Right hindlimb (tissue), 1 donor: ENCODE results near the gene CLDN7.

Experiments used
- DNase-seq: peaks from one replicate; pipeline ENCODE4 v3.0.0-alpha.2; 2018

Gene CLDN7

DNA sequence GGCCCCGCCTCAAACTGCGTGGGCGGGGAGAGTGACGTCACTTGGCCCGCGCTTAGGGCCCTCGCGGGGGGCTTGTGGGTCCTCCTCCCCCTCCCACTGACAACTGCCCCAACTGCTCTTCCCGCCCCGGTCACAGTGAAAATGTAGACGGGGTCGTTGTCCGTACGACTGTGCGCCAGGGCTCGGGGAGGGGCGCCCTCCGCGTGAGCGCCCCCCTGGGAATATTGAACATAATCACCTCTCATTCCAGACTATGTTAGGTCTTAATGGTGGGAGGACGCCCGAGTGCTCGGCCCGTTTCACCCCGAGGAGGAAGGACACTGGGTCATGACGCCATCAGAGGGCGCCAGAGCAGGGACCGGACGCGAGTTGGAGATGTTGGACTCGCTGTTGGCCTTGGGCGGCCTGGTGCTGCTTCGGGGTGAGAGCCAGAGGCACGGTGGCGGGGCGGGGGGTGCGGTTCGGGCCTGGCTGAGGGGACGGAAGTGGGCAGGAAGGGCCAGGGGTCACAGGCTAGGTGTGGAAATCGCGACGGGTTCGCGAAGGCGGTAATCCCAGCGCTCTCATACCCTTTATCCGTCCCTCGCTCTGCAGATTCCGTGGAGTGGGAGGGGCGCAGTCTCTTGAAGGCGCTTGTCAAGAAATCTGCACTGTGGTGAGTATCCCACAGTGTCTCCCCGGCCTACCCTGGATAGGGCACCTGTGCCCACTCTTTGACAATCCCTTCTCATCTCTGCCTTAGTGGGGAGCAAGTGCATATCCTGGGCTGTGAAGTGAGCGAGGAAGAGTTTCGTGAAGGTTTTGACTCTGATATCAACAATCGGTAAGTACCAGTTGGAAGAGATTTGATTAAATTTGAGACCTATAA lies 9.9 kb downstream of the CLDN7 start, which contains the start of gene ELP5:
Gene ELP5, plus strand, starts transcription at position 40 of the 868 bp plus-strand sequence. Its CDS starts 336 bp downstream, at position 376.
- peak; percentile 96 for DNase-seq

DNA sequence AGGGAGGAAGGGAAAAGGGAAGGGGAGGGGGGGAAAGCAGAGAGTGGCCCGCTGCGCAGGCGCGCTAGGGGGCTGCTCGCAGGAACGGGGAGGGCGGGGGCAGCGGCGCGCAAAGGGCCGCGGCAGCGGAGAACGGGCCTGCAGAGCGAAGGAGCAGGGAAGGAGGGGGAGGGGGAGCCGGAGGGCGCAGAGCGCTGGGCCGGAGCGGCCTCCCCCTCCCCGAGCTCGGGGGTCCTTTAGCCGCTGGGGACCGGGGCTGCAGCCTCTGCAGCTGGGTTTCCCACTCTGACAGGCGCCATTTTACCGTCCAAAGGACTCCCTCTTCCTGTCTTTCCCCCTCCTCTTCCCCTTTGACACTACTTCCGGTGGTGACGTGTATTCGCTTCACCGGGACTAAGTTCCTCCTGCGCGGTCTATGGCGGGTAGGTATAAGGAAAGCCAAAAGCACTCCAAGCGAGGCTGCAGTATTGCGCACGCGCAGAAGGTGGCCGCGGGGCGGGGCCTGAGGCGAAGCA lies 10.6 kb downstream of the CLDN7 start, which contains the start of gene CTDNEP1:
Gene CTDNEP1, minus strand, starts transcription at position 74 of the 515 bp plus-strand sequence. CDS start 438 bp downstream, outside the sequence.
- DNase-seq, result peak; percentile 99

DNA sequence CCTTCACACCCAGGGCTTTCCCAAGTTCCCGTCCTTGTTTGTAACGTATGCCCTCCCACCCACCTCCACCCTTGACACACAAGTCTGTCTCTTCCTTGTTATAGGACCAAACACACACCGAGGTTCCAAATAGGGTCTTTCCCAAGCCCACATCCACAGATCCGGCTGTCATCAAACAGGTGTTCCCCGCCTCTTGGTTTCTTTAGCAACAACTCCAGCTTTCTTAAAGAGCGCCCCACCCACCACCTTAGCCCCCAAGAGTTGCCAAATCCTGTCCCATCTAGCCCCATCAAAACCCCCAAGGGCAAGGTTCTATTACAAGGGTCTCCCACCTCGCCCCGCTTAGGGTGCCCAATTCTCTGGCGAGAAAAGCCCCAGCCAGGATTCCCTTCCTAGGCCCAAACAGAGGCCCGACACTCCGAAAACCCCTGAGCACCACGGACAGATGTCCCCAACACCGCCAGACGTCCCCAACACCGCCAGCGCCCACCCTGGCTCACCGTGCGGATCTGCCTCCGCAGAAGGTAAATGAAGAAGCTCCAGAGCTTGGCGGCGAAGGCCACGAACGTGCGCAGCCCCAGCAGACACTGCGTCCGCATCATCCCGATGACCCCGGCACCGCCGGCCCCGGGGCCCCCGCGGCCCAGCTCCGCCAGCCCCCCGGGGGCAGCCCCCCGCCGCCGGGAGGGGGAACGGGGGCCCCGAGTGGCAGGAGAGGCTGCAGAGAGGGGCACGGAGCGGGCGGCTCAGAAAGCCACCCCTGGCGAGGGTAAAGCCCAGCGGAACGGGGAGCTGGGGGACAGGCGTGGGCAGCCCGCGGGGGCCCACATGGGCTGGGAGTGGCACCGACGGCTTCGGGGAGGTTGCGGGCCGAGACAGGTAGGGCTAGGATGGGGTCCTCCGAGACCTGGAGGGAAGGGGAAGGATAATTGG lies 11.3 kb downstream of the CLDN7 start:
- DNase-seq, result peak; percentile 33

DNA sequence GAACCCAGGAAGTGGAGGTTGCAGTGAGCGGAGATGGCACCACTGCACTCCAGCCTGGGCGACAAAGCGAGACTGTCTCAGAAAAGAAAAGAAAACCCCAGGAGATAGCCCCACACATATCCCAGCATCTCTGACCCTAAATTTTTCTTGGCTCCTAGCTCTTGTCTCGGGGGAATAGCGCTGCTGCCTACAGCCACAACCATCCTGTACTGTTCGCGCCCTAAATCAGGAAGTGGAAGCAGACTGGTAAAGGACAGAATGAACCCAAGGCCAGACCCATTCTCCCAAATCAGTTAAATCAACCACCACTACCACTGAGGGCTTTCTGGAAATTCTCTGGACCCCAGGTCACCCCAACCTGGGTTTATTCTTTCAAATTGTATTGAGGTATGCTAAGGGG lies 12.4 kb downstream of the CLDN7 start:
- DNase-seq, result no peak

DNA sequence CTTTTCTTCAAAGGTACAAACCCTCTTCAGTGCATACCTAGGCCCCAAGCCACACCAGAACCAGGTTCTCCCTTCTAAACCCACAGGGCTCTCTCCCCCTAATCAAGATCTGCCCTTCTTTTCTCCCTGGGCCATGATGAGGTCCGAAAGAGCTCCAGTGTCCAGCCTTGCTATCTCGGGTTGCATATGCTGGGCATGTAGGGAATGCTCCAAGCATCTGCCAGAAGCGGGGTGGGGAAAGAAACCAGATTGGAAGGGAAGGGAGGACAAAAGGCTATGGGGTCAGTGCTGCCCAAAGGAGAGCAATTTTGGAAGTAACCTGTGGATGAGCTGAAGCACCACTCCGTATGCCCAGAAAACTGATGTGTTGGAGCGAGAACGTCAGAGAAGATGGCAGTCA lies 13.1 kb downstream of the CLDN7 start:
- DNase-seq, result peak; percentile 21

DNA sequence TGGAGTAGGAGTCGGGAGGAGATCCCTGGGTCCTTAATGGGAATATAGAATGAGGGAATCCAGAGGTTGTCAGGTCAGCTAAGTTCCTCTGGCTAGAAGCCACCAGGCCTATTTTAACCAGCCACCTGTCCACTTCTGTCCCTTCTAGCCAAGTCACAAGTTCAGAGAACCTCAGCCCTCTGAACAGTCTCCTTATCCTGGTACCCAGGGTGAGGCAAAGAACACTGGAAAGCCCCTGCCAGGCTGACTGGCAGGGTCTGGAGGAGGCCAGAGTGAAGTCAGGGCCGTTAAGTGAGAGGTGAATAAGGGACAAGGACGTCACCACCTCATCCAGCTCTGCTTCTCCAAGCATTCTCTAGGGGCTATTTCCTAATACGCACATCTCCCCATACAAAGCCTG lies 13.5 kb downstream of the CLDN7 start:
- DNase-seq, result no peak

DNA sequence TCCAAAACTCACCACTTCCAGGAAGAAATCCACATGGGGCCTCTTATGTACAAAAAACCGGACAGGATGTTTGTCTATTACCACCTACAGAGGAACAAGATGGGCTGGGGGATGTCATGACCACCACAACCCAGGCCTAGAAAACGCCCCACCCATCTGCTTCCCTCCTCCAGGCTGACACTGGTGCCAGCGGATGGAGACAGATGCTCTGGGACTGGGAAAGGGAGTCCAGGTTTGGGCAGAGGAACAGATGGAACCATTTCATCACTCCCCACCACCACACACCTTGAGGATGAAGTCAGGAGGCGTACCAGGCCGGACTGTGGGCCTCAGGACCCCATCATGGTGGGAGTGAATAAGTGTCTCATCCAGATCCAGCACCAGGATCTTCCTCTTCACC lies 15.5 kb downstream of the CLDN7 start:
- no peak for DNase-seq

DNA sequence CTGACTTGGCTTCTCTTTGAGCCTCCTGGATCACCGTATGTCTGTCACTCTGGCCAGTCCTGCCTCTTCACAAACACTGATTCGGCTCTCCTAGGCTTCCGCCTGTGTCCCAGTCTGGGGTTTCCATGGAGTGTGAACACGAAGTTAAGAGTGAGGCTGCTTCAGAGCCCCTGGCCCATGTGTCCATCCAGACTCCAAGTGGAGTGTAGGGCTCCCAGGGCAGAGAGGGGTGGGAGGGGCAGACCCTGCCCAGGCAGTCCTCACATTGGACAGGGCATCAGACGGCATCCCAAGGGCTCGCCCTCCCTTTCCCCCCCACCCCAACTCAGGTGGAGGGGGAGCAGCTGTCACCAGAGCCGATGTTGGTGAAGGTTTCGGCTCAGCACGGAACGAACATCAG lies 18.4 kb downstream of the CLDN7 start:
- peak; percentile 21 for DNase-seq

DNA sequence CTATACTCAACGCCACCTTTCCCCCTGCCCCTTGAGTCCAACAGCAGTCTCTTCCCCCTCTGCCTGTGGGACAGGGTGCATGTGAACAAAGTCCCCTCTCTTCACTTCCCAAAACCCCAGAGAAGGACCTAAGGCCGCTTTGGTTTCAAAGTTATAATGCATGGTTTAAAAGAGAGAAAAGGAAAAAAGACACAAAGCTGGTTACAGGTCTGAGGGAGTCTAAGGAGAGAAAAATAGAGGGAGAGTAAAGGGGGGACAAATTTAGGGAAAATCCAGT lies 18.9 kb downstream of the CLDN7 start:
- no peak for DNase-seq

DNA sequence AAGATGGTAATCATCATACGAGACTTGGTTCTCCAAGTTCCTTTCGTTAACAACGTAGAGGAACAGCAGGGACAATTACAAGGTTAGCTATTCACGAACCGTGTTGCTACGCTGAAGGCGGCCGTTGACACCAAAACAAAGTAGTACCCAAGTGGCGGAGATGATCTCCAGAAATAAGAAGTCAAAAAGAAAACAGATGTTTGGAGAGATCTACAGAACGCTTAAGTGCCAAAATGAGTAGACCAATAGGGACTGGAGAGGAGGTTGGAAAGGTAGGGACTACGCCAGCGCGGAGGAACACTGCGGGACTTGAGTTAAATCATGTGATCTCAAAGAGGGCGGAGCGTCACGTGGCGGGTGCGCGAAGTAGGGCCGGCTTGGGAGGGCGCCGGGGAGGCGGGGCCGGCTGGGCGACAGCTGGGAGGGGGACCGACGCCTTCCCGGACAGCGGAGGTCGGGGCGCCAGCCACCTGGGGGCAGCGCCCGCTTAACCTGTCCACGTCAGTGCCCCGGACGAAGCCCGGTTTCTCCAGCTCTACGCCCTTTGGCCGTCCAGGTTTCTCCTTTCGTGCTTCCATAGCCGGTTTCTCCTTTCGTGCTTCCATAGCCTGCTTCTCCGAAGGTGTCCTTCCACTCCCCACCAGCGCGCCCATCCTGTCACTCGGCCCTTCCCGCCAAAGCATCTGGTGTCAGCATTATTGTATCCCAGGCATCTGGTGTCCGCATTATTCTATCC lies 19.4 kb downstream of the CLDN7 start:
- DNase-seq, result peak; percentile 97

DNA sequence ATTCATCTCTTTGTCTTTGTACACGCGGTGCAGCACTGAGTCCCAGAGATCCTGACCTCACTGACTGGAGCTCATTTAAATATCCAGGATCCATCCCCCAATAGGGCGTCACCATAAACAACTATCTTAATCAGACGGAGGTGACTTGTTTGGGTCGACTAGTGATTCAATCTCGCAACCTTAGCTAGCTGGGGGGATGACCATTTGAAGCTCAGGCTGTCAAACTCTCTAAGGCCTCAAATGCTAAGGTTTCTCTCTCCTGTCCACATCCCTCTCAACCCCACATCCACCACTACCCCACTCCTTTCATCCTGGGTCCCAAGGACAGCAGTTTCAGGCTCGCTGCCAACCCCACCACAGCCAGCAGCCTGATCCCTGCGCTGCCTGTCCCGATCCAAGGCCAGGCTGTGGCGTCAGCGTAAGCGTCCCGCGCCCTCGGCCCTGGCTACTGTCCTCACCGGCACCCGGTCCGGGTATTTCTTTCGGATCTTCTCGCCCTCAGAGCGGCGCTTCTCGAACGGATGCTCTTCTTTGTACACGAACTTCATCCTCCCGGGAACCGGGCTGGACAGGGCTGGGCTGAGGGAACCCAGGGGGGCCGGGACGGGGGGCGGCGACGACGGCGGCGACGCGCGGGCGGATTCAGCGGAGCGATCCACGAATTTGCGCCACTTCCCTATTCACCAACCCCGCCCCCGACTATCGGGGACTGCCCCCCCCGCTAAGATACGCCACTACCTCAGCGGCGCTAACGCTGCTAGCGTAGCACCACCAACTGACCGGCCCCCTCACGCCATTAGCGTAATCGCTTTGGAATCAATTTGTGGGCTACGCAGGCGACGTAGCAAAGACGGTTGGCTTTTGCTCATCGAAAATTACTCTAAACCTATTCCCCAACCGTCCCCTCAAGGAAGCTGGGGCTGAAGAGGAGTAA lies 20.2 kb downstream of the CLDN7 start, which contains the start of gene GABARAP:
Gene GABARAP, minus strand, starts transcription at position 667 of the 934 bp plus-strand sequence. Its CDS starts 119 bp downstream, at position 548.
- peak; percentile 97 for DNase-seq

DNA sequence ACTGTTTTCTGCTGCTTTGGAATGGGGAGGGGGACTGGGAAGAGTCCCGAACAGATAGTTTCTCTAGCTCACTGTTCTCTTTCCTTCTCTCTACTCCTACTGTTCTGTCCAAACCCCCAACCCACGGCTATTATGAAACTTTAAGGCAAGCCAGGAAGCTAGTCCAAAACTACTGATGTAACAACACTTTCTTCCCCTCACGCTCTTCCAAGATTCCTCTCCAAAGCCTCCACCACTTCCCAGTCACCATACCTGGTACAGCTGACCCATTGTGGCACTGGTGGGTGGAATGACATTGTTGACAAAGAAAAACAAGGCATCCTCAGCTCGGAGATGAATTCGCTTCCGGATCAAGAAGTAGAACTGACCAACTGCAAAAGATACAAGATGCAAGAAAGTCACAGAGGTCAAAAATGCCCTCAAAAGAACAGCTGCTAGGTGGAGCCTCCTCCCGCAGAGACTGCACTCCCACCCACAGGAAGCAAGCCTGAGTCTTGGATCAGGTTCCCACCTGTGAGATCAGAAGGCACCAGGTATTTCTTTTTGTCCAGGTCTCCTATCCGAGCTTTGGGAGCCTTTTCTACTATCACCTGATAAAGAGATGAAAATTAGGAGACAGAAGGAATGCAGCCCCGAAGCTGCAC lies 21.1 kb downstream of the CLDN7 start:
- DNase-seq, result peak; percentile 19

DNA sequence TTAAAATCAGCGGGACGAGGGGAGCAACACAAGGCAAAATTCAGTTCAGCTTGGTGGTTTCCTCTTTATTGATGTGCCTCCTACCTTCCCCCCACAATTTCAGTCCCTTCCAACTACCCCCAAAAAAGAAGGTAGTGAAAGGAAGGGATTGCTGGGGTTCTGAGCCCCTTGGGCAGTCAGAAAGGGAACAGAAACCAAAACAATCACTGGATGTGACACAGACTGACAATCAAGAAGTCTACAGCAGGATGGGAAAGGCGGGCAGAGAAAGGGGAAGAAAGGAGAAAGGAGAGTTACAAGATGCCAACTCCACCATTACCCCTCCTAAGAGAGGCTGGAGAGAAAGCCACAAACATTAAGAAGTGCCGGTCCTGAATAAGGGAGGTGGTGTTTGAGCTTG lies 21.9 kb downstream of the CLDN7 start:
- peak; percentile 21 for DNase-seq

DNA sequence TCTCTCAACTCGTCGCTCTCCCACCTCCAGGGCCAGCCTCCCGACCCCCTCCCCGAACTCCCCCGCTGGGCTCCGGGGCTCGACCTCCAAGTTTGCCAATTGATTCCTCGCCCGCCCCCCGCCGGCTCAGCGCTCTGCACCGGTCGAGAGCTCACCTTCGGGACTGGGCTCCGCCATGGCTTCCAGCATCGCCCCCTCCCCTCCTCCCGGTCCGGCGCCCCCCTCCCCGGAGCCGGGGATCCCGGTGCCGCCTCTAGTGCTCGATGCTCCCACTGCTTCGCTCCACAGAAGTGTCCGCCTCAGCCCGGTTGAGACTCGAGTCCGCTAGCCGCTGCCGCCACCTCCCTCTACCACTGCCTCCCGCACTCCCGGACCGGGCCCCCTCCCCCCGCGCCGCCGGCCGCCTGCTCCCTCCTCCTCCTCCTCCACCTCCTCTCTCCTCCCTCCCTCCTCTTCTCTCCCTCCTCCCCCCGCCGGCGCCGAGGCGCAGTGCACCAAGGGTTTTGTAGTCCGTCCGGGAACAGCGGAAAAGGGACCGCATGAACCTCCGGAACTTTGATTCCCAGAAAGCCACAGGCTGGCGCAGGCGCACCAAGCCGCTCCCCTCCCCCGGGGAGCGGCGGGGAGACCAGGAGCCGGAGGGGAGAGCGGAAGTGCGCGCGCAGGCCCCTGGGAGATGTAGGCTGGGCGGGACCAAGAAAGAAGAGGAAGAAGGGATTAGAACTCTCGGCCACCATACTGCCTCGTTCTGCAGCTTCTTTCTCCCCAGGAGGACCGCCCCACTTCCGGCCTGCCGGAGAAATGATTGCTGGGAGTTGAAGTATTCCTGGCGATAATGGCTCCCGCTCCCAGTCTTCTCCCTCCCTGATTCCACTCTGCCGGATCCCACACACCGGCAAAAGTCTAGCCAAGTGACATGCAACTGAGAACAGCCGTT lies 22.9 kb downstream of the CLDN7 start, which contains the start of gene PHF23:
Gene PHF23, minus strand, starts transcription at position 367 of the 937 bp plus-strand sequence. Its CDS starts 178 bp downstream, at position 189.
- peak; percentile 100 for DNase-seq

DNA sequence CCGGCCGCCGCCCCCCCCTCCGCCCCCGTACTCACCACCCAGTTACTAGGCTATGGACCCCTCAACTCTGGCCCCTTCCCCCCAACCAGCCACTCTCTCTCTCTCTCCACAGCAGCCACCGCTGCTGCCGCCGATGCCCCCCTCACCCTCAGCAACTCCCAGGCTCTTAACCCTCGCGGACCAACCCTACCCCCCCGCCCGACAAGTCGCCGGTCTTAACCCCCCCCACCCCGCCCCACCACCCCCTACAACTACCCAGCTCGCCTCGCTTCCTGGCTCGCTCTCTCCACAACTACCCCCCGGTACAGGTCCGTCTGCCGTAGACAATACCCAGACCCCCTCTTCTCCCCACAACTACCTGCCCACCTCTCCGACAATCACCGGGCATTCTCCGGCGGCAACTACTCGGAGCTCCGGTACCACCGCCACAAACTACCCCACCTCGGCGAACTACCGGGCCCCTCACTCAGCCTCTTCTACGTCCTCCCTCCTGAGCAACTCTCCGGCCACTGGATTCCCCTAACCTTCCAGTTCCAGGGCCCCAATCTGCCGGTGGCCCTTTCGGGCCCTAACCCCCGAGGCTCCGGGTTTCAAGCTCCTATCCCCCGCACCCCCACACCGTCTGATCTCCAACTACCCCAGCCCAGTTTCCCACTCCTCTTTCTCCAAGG lies 23.7 kb downstream of the CLDN7 start:
- DNase-seq, result peak; percentile 67

DNA sequence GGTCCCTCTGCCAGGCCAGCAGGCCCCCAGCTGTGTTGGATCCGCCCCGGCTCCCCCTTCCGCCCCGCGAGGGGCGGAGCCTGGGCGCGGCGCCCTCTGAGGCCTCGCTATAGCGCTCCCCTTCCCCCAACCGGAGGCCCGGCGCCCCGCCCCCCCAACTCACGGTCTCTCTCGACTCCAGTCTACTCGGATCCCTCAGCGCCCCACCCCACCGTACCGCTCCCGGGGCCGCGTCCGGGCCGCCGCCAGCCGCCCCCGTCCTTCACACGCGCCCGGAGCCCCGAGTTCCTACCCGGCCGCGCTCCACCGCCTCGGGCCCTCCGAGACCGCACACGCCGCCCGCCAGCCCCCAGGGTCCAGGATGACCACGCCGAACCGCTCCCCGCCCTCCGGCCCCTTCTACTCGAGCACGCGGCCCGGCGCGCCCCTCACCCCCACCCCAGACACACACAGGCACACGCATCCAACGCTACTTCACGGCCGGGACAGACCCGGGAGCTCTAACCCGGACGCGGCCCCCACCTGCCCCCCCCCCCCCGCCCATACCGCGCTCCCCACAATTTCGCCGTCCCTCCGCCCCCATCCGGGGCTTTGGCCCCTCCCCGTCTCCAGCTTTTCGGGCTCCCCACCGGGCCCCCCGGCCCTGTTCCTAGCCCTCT lies 24.4 kb downstream of the CLDN7 start:
- peak; percentile 86 for DNase-seq

DNA sequence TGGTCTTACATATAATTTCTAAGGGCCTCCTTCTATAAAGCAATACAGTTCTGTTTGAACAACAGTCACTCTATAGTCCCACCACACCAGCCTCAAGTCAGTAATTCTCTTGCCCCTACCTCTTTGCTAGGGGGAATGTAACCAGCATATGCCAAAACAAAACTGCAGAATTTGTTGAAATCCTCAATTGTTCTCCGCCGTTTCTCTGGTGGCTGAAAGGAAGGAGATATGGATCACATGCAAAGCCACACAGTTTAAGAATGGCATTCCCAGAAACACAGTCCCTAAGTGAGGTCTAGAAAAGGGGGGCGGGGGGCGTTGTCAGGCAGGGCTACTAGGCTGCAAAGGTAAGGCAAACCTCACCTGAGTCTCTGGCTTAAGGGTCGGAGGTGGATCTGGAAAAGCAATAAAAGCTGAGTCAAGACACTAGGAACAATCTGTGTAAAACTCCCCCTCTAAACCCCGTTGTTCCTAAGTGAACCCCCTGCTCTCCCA lies 25.0 kb downstream of the CLDN7 start:
- DNase-seq, result no peak

DNA sequence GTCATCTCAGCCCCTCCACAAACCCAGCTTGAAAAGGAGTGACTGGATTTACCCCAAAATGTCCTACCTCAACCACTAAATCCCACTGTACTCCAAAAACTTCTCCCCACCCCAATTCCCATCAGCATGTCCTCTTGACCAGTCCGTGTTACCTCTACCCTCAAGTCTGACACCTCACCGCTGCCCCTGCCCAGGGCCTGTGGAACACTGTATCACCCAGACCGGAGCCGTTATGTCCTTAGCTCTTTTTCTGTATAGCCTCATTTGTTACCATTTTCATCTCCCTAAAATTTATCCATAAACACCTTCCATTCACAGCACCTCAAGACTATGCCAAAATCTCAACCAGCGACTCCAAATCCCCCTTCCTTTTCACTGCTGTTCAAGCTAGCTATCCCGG lies 25.5 kb downstream of the CLDN7 start:
- no peak for DNase-seq
